Measurements from ENCODE around the gene TCEA3.

The TCEA3 gene

GRCh38 chr1:23368562-23369334 is 55.8 kb downstream of the TCEA3 start:
- no peak for TF ChIP-seq EZH2 (IDR thresholded peaks at IDR 0.05)
- TF ChIP-seq FOXP2 (optimal IDR thresholded peaks at IDR 0.05; ENCODE audit: control extremely low read depth, extremely low read length, insufficient read depth) = peak; percentile 83
- TF ChIP-seq POLR2AphosphoS5 (IDR thresholded peaks at IDR 0.05; ENCODE audit: borderline replicate concordance, low read depth, low read length) = peak; percentile 98
- H3K9me3 ChIP-seq (ENCODE audit: low read depth, low read length) = 0 out of 2 replicates have a peak, but pooled peaks cover 7% of the 10 kb centered on the region
- peak; percentile 79 for DNase-seq (ENCODE audit: low read depth, low spot score)
- peak overlapping the region; percentile 99 for H3K27ac ChIP-seq
- peak overlapping the region; percentile 100 for H3K4me3 ChIP-seq
- H3K36me3 ChIP-seq (ENCODE audit: insufficient read depth, low read length) = peaks cover 26% of the 10 kb centered on the region
- peak overlapping the region; percentile 99 for H3K9ac ChIP-seq (ENCODE audit: insufficient read length)

DNA sequence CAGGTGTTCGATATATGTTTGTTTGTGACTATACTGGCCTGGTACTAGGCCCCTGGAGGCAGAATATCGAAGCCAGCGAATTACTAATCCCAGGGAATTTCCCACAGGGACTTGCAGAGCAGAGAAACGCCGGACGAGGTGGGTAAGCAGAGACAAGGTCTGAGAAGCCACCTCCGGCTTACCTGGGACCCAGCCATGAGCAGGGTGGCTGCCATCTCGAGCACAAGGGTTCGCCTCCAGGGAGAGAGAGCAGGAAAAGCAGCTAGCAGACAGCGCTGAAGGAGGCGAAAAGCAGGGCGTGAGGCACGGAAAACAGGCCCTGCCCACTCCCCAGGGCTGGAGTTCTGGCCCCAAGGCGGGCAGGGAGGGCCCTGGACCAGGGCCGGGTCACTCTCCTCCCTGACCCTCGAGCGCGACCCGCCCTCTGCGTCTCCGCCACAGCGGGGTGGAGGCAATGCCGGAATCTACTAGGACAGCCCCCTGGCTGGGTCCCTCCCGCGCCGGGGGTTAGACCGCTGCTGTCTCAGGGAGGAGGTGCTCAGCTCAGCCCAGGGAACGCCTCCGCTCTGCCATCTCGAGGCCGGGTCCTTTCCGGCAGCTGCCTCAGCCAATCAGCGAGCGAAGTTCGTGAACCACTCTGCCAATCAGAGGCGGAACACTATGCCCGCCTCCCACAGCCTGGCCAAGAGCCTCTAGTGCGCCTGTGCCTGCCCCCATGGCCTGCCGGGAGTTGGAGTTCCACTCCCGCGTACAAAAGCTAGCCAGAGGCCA is 56.6 kb downstream of the TCEA3 start:
- Histone ChIP-seq H3K27ac (peak overlapping the region; percentile 99), H3K9me3 (ENCODE audit: low read depth, low read length) (peaks cover 13% of the 10 kb centered on the region), H3K36me3 (ENCODE audit: insufficient read depth, low read length) (peaks cover 34% of the 10 kb centered on the region), H3K4me3 (peak overlapping the region; percentile 100), H3K9ac (ENCODE audit: insufficient read length) (peak overlapping the region; percentile 99)
- no peak for TF ChIP-seq EZH2 (IDR thresholded peaks at IDR 0.05)
- TF ChIP-seq POLR2AphosphoS5 (IDR thresholded peaks at IDR 0.05; ENCODE audit: borderline replicate concordance, low read depth, low read length) = peak; percentile 67; the same call in 1 of the 2 replicates
- TF ChIP-seq FOXP2 (optimal IDR thresholded peaks at IDR 0.05; ENCODE audit: control extremely low read depth, extremely low read length, insufficient read depth) = no peak
- DNase-seq (ENCODE audit: low read depth, low spot score) = peak; percentile 96

GRCh38 chr1:23367451-23367790 is 57.1 kb downstream of the TCEA3 start:
- Histone ChIP-seq H3K36me3 (ENCODE audit: insufficient read depth, low read length) (peaks cover 40% of the 10 kb centered on the region), H3K4me3 (peak overlapping the region; percentile 100), H3K9me3 (ENCODE audit: low read depth, low read length) (peaks cover 19% of the 10 kb centered on the region), H3K27ac (no peak overlapping the region; the same call in 1 of the 2 replicates), H3K9ac (ENCODE audit: insufficient read length) (peak overlapping the region; percentile 85)
- DNase-seq (ENCODE audit: low read depth, low spot score) = no peak
- TF ChIP-seq POLR2AphosphoS5 (IDR thresholded peaks at IDR 0.05; ENCODE audit: borderline replicate concordance, low read depth, low read length) (no peak), FOXP2 (optimal IDR thresholded peaks at IDR 0.05; ENCODE audit: control extremely low read depth, extremely low read length, insufficient read depth) (no peak)

DNA sequence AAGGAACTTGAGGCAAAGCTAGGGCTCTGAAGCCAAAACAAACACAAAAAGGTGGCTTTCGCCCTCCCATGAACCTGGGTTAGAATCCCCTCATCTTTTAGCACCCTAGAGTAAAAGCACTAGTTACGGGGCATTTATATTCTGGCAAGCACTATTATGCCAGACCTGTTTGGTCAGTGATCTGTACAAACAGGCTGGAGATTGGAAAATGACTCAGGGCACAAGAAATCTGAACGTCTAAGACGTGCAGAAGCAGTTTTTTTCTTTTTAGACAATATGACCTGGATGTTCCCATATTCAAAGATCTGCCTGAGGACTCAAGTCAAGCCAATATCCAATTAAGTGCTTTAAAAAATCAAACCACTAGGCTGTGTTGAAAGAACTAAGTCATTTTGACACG is 58.0 kb downstream of the TCEA3 start:
- Histone ChIP-seq H3K9ac (ENCODE audit: insufficient read length) (no peak overlapping the region), H3K36me3 (ENCODE audit: insufficient read depth, low read length) (peaks cover 48% of the 10 kb centered on the region), H3K4me3 (no peak overlapping the region), H3K27ac (no peak overlapping the region), H3K9me3 (ENCODE audit: low read depth, low read length) (peaks cover 27% of the 10 kb centered on the region)
- TF ChIP-seq POLR2AphosphoS5 (IDR thresholded peaks at IDR 0.05; ENCODE audit: borderline replicate concordance, low read depth, low read length) = no peak
- no peak for TF ChIP-seq EZH2 (IDR thresholded peaks at IDR 0.05)
- no peak for TF ChIP-seq FOXP2 (optimal IDR thresholded peaks at IDR 0.05; ENCODE audit: control extremely low read depth, extremely low read length, insufficient read depth)
- no peak for DNase-seq (ENCODE audit: low read depth, low spot score)

DNA sequence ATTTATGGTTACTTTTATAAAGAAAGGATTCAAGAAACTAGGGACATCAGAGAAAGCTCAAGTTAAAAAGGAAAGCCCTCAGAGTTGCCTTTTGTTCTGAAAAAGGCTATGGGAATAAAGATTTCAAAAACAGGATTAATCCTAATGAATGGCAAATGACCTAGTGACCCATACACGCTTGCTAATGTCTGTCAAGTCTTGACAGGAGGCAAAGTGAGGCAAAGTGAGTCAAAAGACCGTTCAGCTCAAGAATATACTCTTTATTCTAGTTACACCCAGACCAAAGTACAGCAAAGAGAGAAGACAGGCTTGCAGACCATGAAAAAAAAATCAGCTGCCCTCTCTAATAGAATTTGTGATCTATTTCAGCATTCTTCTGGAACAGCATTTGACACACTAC is 58.4 kb downstream of the TCEA3 start:
- no peak for TF ChIP-seq EZH2 (IDR thresholded peaks at IDR 0.05)
- no peak for TF ChIP-seq FOXP2 (optimal IDR thresholded peaks at IDR 0.05; ENCODE audit: control extremely low read depth, extremely low read length, insufficient read depth)
- no peak for TF ChIP-seq POLR2AphosphoS5 (IDR thresholded peaks at IDR 0.05; ENCODE audit: borderline replicate concordance, low read depth, low read length)
- DNase-seq (ENCODE audit: low read depth, low spot score) = no peak
- Histone ChIP-seq H3K36me3 (ENCODE audit: insufficient read depth, low read length) (peaks cover 52% of the 10 kb centered on the region), H3K4me3 (no peak overlapping the region), H3K9ac (ENCODE audit: insufficient read length) (no peak overlapping the region), H3K9me3 (ENCODE audit: low read depth, low read length) (peaks cover 32% of the 10 kb centered on the region), H3K27ac (no peak overlapping the region)

DNA sequence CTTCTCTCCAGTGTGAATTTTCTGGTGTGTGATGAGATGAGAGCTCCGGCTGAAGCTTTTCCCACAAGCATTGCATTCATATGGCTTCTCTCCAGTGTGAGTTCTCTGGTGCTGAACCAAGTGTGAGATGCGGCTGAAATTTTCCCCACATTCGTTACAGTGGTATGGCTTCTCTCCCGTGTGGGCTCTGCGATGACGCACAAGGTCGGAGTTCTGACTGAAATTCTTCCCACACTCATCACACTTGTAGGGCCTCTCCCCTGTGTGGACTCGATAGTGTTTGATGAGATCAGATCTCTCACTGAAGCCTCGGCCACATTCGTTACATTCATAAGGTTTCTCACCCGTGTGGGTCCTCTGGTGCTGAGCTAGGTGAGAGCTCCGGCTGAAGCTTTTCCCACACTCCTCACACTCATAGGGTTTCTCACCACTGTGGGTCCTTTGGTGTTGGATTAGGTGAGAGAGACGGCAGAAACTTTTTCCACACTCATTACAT is 62.3 kb downstream of the TCEA3 start:
- TF ChIP-seq FOXP2 (optimal IDR thresholded peaks at IDR 0.05; ENCODE audit: control extremely low read depth, extremely low read length, insufficient read depth) (no peak), EZH2 (IDR thresholded peaks at IDR 0.05) (no peak), POLR2AphosphoS5 (IDR thresholded peaks at IDR 0.05; ENCODE audit: borderline replicate concordance, low read depth, low read length) (no peak)
- Histone ChIP-seq H3K9me3 (ENCODE audit: low read depth, low read length) (peaks cover 41% of the 10 kb centered on the region), H3K36me3 (ENCODE audit: insufficient read depth, low read length) (peaks cover 71% of the 10 kb centered on the region)

GRCh38 chr1:23358310-23358875 is 66.2 kb downstream of the TCEA3 start:
- H3K9ac ChIP-seq (ENCODE audit: insufficient read length) = no peak overlapping the region
- peaks cover 41% of the 10 kb centered on the region for H3K36me3 ChIP-seq (ENCODE audit: insufficient read depth, low read length)
- no peak for DNase-seq (ENCODE audit: low read depth, low spot score)
- H3K4me3 ChIP-seq = no peak overlapping the region
- no peak for TF ChIP-seq FOXP2 (optimal IDR thresholded peaks at IDR 0.05; ENCODE audit: control extremely low read depth, extremely low read length, insufficient read depth)
- no peak for TF ChIP-seq POLR2AphosphoS5 (IDR thresholded peaks at IDR 0.05; ENCODE audit: borderline replicate concordance, low read depth, low read length)
- no peak for TF ChIP-seq EZH2 (IDR thresholded peaks at IDR 0.05)
- no peak overlapping the region for H3K27ac ChIP-seq
- peaks cover 30% of the 10 kb centered on the region for H3K9me3 ChIP-seq (ENCODE audit: low read depth, low read length)

More for the DNA sequence above, 62.3 kb downstream of the TCEA3 start:
- Histone ChIP-seq H3K9ac (ENCODE audit: insufficient read length) (no peak overlapping the region), H3K4me3 (no peak overlapping the region), H3K27ac (no peak overlapping the region)
- no peak for DNase-seq (ENCODE audit: low read depth, low spot score)

All from SK-N-MC (cell line).